Measurements from ENCODE around the gene IGSF8.

GRCh38 chr1:160117709-160118183 lies 19.3 kb upstream of the IGSF8 start:
- no peak for TF ChIP-seq CTCF (IDR thresholded peaks at IDR 0.05)
- TF ChIP-seq POLR2A (IDR thresholded peaks at IDR 0.05) = no peak
